Transverse colon (tissue), 4 donors: ENCODE data around the gene PMFBP1. TPM values are rescaled to one million over a fixed set of nuclear protein-coding genes. Genes with fewer than 3 reads are reported as not detected.

Experiments used
- DNase-seq: peaks from one replicate; pipeline ENCODE4 v3.0.0-alpha.2; 2019
- H3K27ac ChIP-seq, 4 donors: fragments of 200-600 bp; sonication (generic); 2 replicates each; pipeline ENCODE4 v1.5.1; 2016 to 2018; ENCODE audit warnings: inconsistent platforms in 4 of 4
- H3K27me3 ChIP-seq: fragments of 200-600 bp; sonication (generic); 2 replicates; pipeline ENCODE4 v1.5.1; 2017; ENCODE audit warnings: inconsistent platforms
- H3K36me3 ChIP-seq, 4 donors: fragments of 200-600 bp; sonication (generic); 2 replicates each; pipeline ENCODE4 v1.5.1; 2017 to 2019; ENCODE audit warnings: inconsistent platforms in 4 of 4
- H3K4me1 ChIP-seq, 4 donors: fragments of 200-600 bp; sonication (generic); 2 replicates each; pipeline ENCODE4 v1.5.1; 2017 to 2020; ENCODE audit warnings: inconsistent platforms in 4 of 4
- H3K4me3 ChIP-seq, 4 donors: fragments of 200-600 bp; sonication (generic); 1 replicate in 1 of 4; 2 replicates in 3 of 4; pipeline versions ENCODE4 v1.5.1 to v1.6.1; 2017 to 2019; ENCODE audit warnings: inconsistent platforms in 4 of 4
- H3K9me3 ChIP-seq, 2 donors: fragments of 200-600 bp; sonication (generic); 2 replicates each; pipeline ENCODE4 v1.5.1; 2017 to 2019; ENCODE audit warnings: inconsistent platforms in 2 of 2
- CTCF ChIP-seq, 5 experiments: fragments of 200-600 bp in 3 of 5; fragments of 450-650 bp in 2 of 5; sonication (generic) in 3 of 5; IDR thresholded peaks; 1 replicate in 2 of 5; 2 replicates in 3 of 5; pipeline ENCODE4 v1.5.1; 2016 to 2017; ENCODE audit warnings: antibody characterized with exemption in 5 of 5, inconsistent platforms in 3 of 5, mild to moderate bottlenecking in 2 of 5, moderate library complexity in 1 of 5
- EP300 ChIP-seq: sonication (generic); formaldehyde crosslinking; IDR thresholded peaks from one replicate; pipeline ENCODE4 v1.6.1; 2017; ENCODE audit warnings: antibody characterized with exemption, low read depth
- POLR2A ChIP-seq: fragments of 450-650 bp; IDR thresholded peaks from one replicate; pipeline ENCODE4 v1.6.1; 2016; ENCODE audit warnings: antibody characterized with exemption, mild to moderate bottlenecking, moderate library complexity
- POLR2AphosphoS5 ChIP-seq, 3 donors: sonication (generic); formaldehyde crosslinking; IDR thresholded peaks; one replicate each; pipeline ENCODE4 v1.6.1; 2016; ENCODE audit warnings: antibody characterized with exemption in 3 of 3
- WGBS, 2 donors: methylation state at CpG; one replicate each; pipeline ENCODE4 v1.1.5; 2018; ENCODE audit warnings: low coverage in 1 of 2; 5-methylcytosine and 5-hydroxymethylcytosine counted together
- in situ Hi-C, 4 donors: fragments of 200-750 bp; cut with MboI; loops; one replicate each; pipeline versions ENCODE4 v1.15.0 to v1.15.1; 2017; ENCODE audit warnings: low sequenced_read_pairs in 3 of 4, low pct_ligation_motif_present in 1 of 4, low pct_unique_long_range_greater_than_20kb in 1 of 4
- intact Hi-C: fragments of 100-400 bp; cut with DNase I; formaldehyde crosslinking; loops from one replicate; pipeline ENCODE4 v1.15.1; 2023; ENCODE audit warnings: low total_unique reads
- total RNA-seq, 4 donors: library from RNA; depleted of rRNA; stranded (reverse); fragments of >200 nt; gene quantifications; one replicate each; pipeline ENCODE4 v1.1.0, GENCODE V29; 2016

Gene PMFBP1
- total RNA-seq, 4 donors from 2014 or later = 0.75 to 8.4 (median 4.2) TPM

- Histone ChIP-seq H3K4me1 (peaks cover 0 to 20% (median 3%) of the 10 kb centered on the region in 4 donors), H3K9me3 (no peaks in the 10 kb centered on the region), H3K4me3 (no peak overlapping the region), H3K36me3 (no peaks in the 10 kb centered on the region), H3K27me3 (no peaks in the 10 kb centered on the region), H3K27ac (peak overlapping the region in 1 of 4 donors; percentile 41)
- DNase-seq = no peak
- in situ Hi-C loops (no loop called here), intact Hi-C loops (no loop called here)
- TF ChIP-seq POLR2A (no peak), CTCF (IDR thresholded peaks at IDR 0.05) (no peak), EP300 (no peak), POLR2AphosphoS5 (IDR thresholded peaks at IDR 0.05) (no peak)
- WGBS, 2 donors = 81 to 88% methylated on average over 3 to 8 of the region's 8 CpGs
Observed at GRCh38 chr16:72073560-72074230, 98.3 kb downstream of the PMFBP1 start.

- no peaks in the 10 kb centered on the region for H3K27me3 ChIP-seq
- in situ Hi-C loops = no loop called here
- peak overlapping the region in 2 of 4 donors; percentile 3 to 41 for H3K27ac ChIP-seq
- no peaks in the 10 kb centered on the region for H3K9me3 ChIP-seq
- no peak for TF ChIP-seq EP300
- no peak for TF ChIP-seq POLR2A
- TF ChIP-seq POLR2AphosphoS5 (IDR thresholded peaks at IDR 0.05) = no peak
- no peak for TF ChIP-seq CTCF (IDR thresholded peaks at IDR 0.05)
- intact Hi-C loops = no loop called here
- no peak for DNase-seq
- 20 to 48% methylated on average over 5 to 12 of the region's 12 CpGs for WGBS, 2 donors
- no peaks in the 10 kb centered on the region for H3K36me3 ChIP-seq
- H3K4me3 ChIP-seq = no peak overlapping the region
- H3K4me1 ChIP-seq = peaks cover 0 to 20% (median 3%) of the 10 kb centered on the region in 4 donors
Observed at GRCh38 chr16:72072514-72073342, 99.2 kb downstream of the PMFBP1 start.

Other genes with a start within 250 kb of the PMFBP1 start
- under 1 TPM in 1 of 4 donors, not detected in 3; 0.16 TPM for gene PKD1L3, start 171.8 kb downstream of the PMFBP1 start, total RNA-seq
- gene DHODH, start 163.4 kb downstream of the PMFBP1 start, total RNA-seq = 1 to 10 TPM in 2 of 4 donors, under 1 TPM in 1, not detected in 1; 0.75 to 4.8 (median 1.6) TPM
- 1 to 10 TPM in 1 of 4 donors, not detected in 3; 1.9 TPM for gene HP, start 117.7 kb downstream of the PMFBP1 start, total RNA-seq
- gene HPR, start 108.9 kb downstream of the PMFBP1 start, total RNA-seq = not detected
- gene TXNL4B, start 78.5 kb downstream of the PMFBP1 start, total RNA-seq = 10 to 100 TPM in 3 of 4 donors, 1 to 10 TPM in 1; 9.8 to 23.9 (median 12.8) TPM
- 10 to 100 TPM; 37.6 to 60.8 (median 52.8) TPM for gene DHX38, start 78.3 kb downstream of the PMFBP1 start, total RNA-seq